Upper lobe of right lung (tissue), 1 donor: Measurements from ENCODE around the gene CFAP298. TPM values are rescaled to one million over a fixed set of nuclear protein-coding genes. Genes with fewer than 3 reads are reported as not detected.

ENCODE experiments used
- ATAC-seq: fragments of 200-7000 bp; cut with Tn5 transposase; one replicate; pipeline ENCODE4 v1.9.1; 2020; ENCODE audit warnings: mild to moderate bottlenecking, moderate library complexity
- DNase-seq: peaks from one replicate; pipeline ENCODE4 v3.0.0-alpha.2; 2020
- H3K27ac ChIP-seq: fragments of 200-600 bp; one replicate; pipeline ENCODE4 v1.8.0; 2022
- H3K27me3 ChIP-seq: fragments of 200-600 bp; one replicate; pipeline ENCODE4 v1.8.0; 2022; ENCODE audit warnings: mild to moderate bottlenecking
- H3K36me3 ChIP-seq: fragments of 200-600 bp; one replicate; pipeline ENCODE4 v1.8.0; 2022
- H3K4me1 ChIP-seq: fragments of 200-600 bp; one replicate; pipeline ENCODE4 v1.8.0; 2022
- H3K4me3 ChIP-seq: fragments of 200-600 bp; one replicate; pipeline ENCODE4 v1.8.0; 2022; ENCODE audit warnings: mild to moderate bottlenecking
- H3K9me3 ChIP-seq: fragments of 200-600 bp; one replicate; pipeline ENCODE4 v1.8.0; 2022
- intact Hi-C: fragments of 100-400 bp; cut with DNase I; formaldehyde crosslinking; loops from one replicate; pipeline ENCODE4 v1.11.0; 2022
- total RNA-seq: library from RNA; stranded (reverse); fragmentation: NEBNext Ultra II Directional; extraction: Animal tissue kit (Norgen Biotek cat#: 25700); gene quantifications from one replicate; pipeline ENCODE4 v1.2.1, GENCODE V29; 2021
- TF ChIP-seq, protein P1 (sequence below): fragments of 200-600 bp; IDR thresholded peaks from one replicate; pipeline ENCODE4 v1.8.0; 2022; ENCODE audit warnings: antibody characterized with exemption
- donor health status: DM: no; HTN: yes; CAD: no; lungs with severe emphysema.

Gene CFAP298
- total RNA-seq, 1 donor from 2014 or later = 30.7 TPM

GRCh38 chr21:32576011-32576410 is 36.2 kb downstream of the CFAP298 start:
- H3K4me1 ChIP-seq = no peaks in the 10 kb centered on the region
- intact Hi-C loops = loop anchor here (10.0 kb wide), 1 partner anchor 171 kb away; no protein-coding TSS in a partner anchor
- H3K9me3 ChIP-seq = no peaks in the 10 kb centered on the region
- H3K4me3 ChIP-seq = no peak overlapping the region
- no peaks in the 10 kb centered on the region for H3K36me3 ChIP-seq
- TF ChIP-seq, protein P1, sequence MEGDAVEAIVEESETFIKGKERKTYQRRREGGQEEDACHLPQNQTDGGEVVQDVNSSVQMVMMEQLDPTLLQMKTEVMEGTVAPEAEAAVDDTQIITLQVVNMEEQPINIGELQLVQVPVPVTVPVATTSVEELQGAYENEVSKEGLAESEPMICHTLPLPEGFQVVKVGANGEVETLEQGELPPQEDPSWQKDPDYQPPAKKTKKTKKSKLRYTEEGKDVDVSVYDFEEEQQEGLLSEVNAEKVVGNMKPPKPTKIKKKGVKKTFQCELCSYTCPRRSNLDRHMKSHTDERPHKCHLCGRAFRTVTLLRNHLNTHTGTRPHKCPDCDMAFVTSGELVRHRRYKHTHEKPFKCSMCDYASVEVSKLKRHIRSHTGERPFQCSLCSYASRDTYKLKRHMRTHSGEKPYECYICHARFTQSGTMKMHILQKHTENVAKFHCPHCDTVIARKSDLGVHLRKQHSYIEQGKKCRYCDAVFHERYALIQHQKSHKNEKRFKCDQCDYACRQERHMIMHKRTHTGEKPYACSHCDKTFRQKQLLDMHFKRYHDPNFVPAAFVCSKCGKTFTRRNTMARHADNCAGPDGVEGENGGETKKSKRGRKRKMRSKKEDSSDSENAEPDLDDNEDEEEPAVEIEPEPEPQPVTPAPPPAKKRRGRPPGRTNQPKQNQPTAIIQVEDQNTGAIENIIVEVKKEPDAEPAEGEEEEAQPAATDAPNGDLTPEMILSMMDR = no peak
- no peaks in the 10 kb centered on the region for H3K27me3 ChIP-seq
- ATAC-seq (no peak), DNase-seq (no peak)
- H3K27ac ChIP-seq = no peak overlapping the region

- ATAC-seq (peak; percentile 14), DNase-seq (no peak)
- intact Hi-C loops = loop anchor here (10.0 kb wide), 1 partner anchor 170 kb away; no protein-coding TSS in a partner anchor
- Histone ChIP-seq H3K27me3 (no peaks in the 10 kb centered on the region), H3K27ac (no peak overlapping the region), H3K9me3 (no peaks in the 10 kb centered on the region), H3K4me1 (no peaks in the 10 kb centered on the region), H3K36me3 (no peaks in the 10 kb centered on the region), H3K4me3 (no peak overlapping the region)
- TF ChIP-seq, protein P1 = no peak
Measured at GRCh38 chr21:32574946-32575925, 36.9 kb downstream of the CFAP298 start.

- no peak for ATAC-seq
- intact Hi-C loops = loop anchor here (10.0 kb wide), 1 partner anchor 168 kb away; no protein-coding TSS in a partner anchor
- Histone ChIP-seq H3K36me3 (no peaks in the 10 kb centered on the region), H3K4me1 (peaks cover 7% of the 10 kb centered on the region), H3K27ac (no peak overlapping the region), H3K27me3 (no peaks in the 10 kb centered on the region), H3K9me3 (no peaks in the 10 kb centered on the region), H3K4me3 (no peak overlapping the region)
- DNase-seq = no peak
- TF ChIP-seq, protein P1 = no peak
Measured at GRCh38 chr21:32572574-32573420, 39.4 kb downstream of the CFAP298 start.

GRCh38 chr21:32570456-32570855 is 41.7 kb downstream of the CFAP298 start:
- DNase-seq (no peak), ATAC-seq (no peak)
- peaks cover 7% of the 10 kb centered on the region for H3K4me1 ChIP-seq
- no peak overlapping the region for H3K27ac ChIP-seq
- no peaks in the 10 kb centered on the region for H3K27me3 ChIP-seq
- no peaks in the 10 kb centered on the region for H3K9me3 ChIP-seq
- intact Hi-C loops = loop anchor here (10.0 kb wide), 1 partner anchor 166 kb away; no protein-coding TSS in a partner anchor
- TF ChIP-seq, protein P1 = no peak
- no peaks in the 10 kb centered on the region for H3K36me3 ChIP-seq
- no peak overlapping the region for H3K4me3 ChIP-seq
